Bone marrow (tissue), 2 donors: Measurements from ENCODE around the gene SPINT4.

Source experiments
- DNase-seq, 2 donors: peaks; one replicate each; lab custom pipeline; 2025; lab: John Stamatoyannopoulos, UW

The SPINT4 gene

GRCh38 chr20:45765307-45765875 lies 43.2 kb downstream of the SPINT4 start:
- no peak for DNase-seq

GRCh38 chr20:45765980-45766379 lies 43.8 kb downstream of the SPINT4 start:
- DNase-seq = no peak

GRCh38 chr20:45768479-45768878 lies 46.3 kb downstream of the SPINT4 start:
- no peak for DNase-seq

- peak; percentile 32 to 73 for DNase-seq
These were observed 49.1 kb downstream of the SPINT4 start for GRCh38 chr20:45771182-45771759.

GRCh38 chr20:45772693-45773092 lies 50.5 kb downstream of the SPINT4 start:
- DNase-seq = no peak

- DNase-seq = no peak
These were observed 52.8 kb downstream of the SPINT4 start for GRCh38 chr20:45774945-45775344.

- DNase-seq = no peak
These were observed 53.3 kb downstream of the SPINT4 start for GRCh38 chr20:45775411-45775810.
